ENCODE measurements around the gene PRKN. TPM values are rescaled to one million over a fixed set of nuclear protein-coding genes. Genes with fewer than 3 reads are reported as not detected.

PRKN gene
- total RNA-seq, 1 experiment from 2014 or later: 0.34 TPM

GRCh38 chr6:162421004-162421403 lies 306.6 kb downstream of the PRKN start:
- H3K4me3 Mint-ChIP-seq (ENCODE audit: unreplicated experiment): no peak overlapping the region
- no peak for TF ChIP-seq CTCF (IDR thresholded peaks at IDR 0.05; ENCODE audit: insufficient read depth in 1 of 2, low read depth in 1 of 2, low read length in 1 of 2, severe bottlenecking in 1 of 2, unreplicated experiment in 1 of 2)
- no peak overlapping the region for H3K27ac Mint-ChIP-seq (ENCODE audit: unreplicated experiment)
- CTCF ChIA-PET: no interaction called here
- no peaks in the 10 kb centered on the region for H3K36me3 ChIP-seq (ENCODE audit: control insufficient read depth, insufficient read depth, low read length)
- no peaks in the 10 kb centered on the region for H3K27me3 ChIP-seq (replicated peaks; ENCODE audit: control insufficient read depth, insufficient read depth, low read length)
- H3K9me3 ChIP-seq: no peaks in the 10 kb centered on the region
- H3K4me3 ChIP-seq (ENCODE audit: low read depth, low read length): no peak overlapping the region
- peaks cover 10% of the 10 kb centered on the region for H3K9me3 Mint-ChIP-seq (ENCODE audit: unreplicated experiment)
- intact Hi-C loops (cut with micrococcal nuclease; ENCODE audit: unreplicated experiment): no loop called here
- peaks cover 6% of the 10 kb centered on the region for H3K27me3 Mint-ChIP-seq (ENCODE audit: insufficient read depth, unreplicated experiment)
- DNase-seq: no peak
- BruUV-seq (replicated peaks): no TSS peak
- no peaks in the 10 kb centered on the region for H3K4me1 Mint-ChIP-seq (ENCODE audit: low read depth, unreplicated experiment)
- POLR2A ChIA-PET: no interaction called here
- no peaks in the 10 kb centered on the region for H3K4me1 ChIP-seq
- no peaks in the 10 kb centered on the region for H3K36me3 Mint-ChIP-seq (ENCODE audit: insufficient read depth, unreplicated experiment)

GRCh38 chr6:162416831-162417537 lies 310.6 kb downstream of the PRKN start:
- intact Hi-C loops (cut with micrococcal nuclease; ENCODE audit: unreplicated experiment): no loop called here
- POLR2A ChIA-PET: no interaction called here
- H3K27me3 Mint-ChIP-seq (ENCODE audit: insufficient read depth, unreplicated experiment): peaks cover 3% of the 10 kb centered on the region

GRCh38 chr6:162416307-162416706 lies 311.3 kb downstream of the PRKN start:
- Mint-ChIP-seq H3K27ac (ENCODE audit: unreplicated experiment) (no peak overlapping the region), H3K4me3 (ENCODE audit: unreplicated experiment) (no peak overlapping the region)
- BruUV-seq (replicated peaks): no TSS peak

More at GRCh38 chr6:162416831-162417537, 310.6 kb downstream of the PRKN start:
- BruUV-seq (replicated peaks): no TSS peak
- H3K9me3 ChIP-seq: no peaks in the 10 kb centered on the region
- no peak overlapping the region for H3K4me3 Mint-ChIP-seq (ENCODE audit: unreplicated experiment)
- CTCF ChIA-PET: no interaction called here
- H3K36me3 ChIP-seq (ENCODE audit: control insufficient read depth, insufficient read depth, low read length): no peaks in the 10 kb centered on the region
- no peak for TF ChIP-seq CTCF (IDR thresholded peaks at IDR 0.05; ENCODE audit: insufficient read depth in 1 of 2, low read depth in 1 of 2, low read length in 1 of 2, severe bottlenecking in 1 of 2, unreplicated experiment in 1 of 2)
- H3K27ac Mint-ChIP-seq (ENCODE audit: unreplicated experiment): no peak overlapping the region
- no peak for DNase-seq
- no peaks in the 10 kb centered on the region for H3K4me1 ChIP-seq
- no peaks in the 10 kb centered on the region for H3K4me1 Mint-ChIP-seq (ENCODE audit: low read depth, unreplicated experiment)
- no peaks in the 10 kb centered on the region for H3K36me3 Mint-ChIP-seq (ENCODE audit: insufficient read depth, unreplicated experiment)
- peaks cover 10% of the 10 kb centered on the region for H3K9me3 Mint-ChIP-seq (ENCODE audit: unreplicated experiment)
- H3K4me3 ChIP-seq (ENCODE audit: low read depth, low read length): no peak overlapping the region
- no peaks in the 10 kb centered on the region for H3K27me3 ChIP-seq (replicated peaks; ENCODE audit: control insufficient read depth, insufficient read depth, low read length)

More at GRCh38 chr6:162416307-162416706, 311.3 kb downstream of the PRKN start:
- H3K4me1 ChIP-seq: no peaks in the 10 kb centered on the region
- no peak for TF ChIP-seq CTCF (IDR thresholded peaks at IDR 0.05; ENCODE audit: insufficient read depth in 1 of 2, low read depth in 1 of 2, low read length in 1 of 2, severe bottlenecking in 1 of 2, unreplicated experiment in 1 of 2)
- POLR2A ChIA-PET: no interaction called here
- no peak for DNase-seq
- no peak overlapping the region for H3K4me3 ChIP-seq (ENCODE audit: low read depth, low read length)
- Mint-ChIP-seq H3K9me3 (ENCODE audit: unreplicated experiment) (peaks cover 10% of the 10 kb centered on the region), H3K27me3 (ENCODE audit: insufficient read depth, unreplicated experiment) (peaks cover 3% of the 10 kb centered on the region), H3K36me3 (ENCODE audit: insufficient read depth, unreplicated experiment) (no peaks in the 10 kb centered on the region), H3K4me1 (ENCODE audit: low read depth, unreplicated experiment) (no peaks in the 10 kb centered on the region)
- no peaks in the 10 kb centered on the region for H3K27me3 ChIP-seq (replicated peaks; ENCODE audit: control insufficient read depth, insufficient read depth, low read length)
- H3K36me3 ChIP-seq (ENCODE audit: control insufficient read depth, insufficient read depth, low read length): no peaks in the 10 kb centered on the region
- intact Hi-C loops (cut with micrococcal nuclease; ENCODE audit: unreplicated experiment): no loop called here
- CTCF ChIA-PET: no interaction called here
- no peaks in the 10 kb centered on the region for H3K9me3 ChIP-seq
